Nucleus accumbens (tissue), 56 donors: ENCODE measurements around the gene PARD3B.

Experiments
- DNase-seq, 56 donors: peaks; one replicate each; lab custom pipeline; 2025; lab: John Stamatoyannopoulos, UW

The PARD3B gene

DNA sequence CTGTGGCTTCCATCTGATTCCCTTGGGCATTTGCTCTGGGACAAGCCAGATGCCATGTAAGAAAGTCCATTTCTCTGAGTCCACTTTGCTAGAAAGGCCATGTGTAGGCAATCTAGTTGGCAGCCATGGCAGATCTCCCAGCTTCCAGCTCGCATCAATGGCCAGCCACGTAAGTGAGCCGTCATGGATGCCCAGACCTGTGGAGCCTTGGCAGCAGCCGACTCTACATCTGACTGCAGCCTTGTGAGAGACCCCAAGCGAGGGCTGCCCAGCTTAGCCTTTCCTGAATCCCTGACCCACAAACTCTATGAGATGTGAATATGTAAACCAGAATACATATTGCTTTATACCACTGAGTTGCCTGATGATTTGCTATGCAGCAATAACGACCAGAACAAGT is 533.5 kb downstream of the PARD3B start:
- peak in 1 of 56 donors; percentile 2 for DNase-seq

DNA sequence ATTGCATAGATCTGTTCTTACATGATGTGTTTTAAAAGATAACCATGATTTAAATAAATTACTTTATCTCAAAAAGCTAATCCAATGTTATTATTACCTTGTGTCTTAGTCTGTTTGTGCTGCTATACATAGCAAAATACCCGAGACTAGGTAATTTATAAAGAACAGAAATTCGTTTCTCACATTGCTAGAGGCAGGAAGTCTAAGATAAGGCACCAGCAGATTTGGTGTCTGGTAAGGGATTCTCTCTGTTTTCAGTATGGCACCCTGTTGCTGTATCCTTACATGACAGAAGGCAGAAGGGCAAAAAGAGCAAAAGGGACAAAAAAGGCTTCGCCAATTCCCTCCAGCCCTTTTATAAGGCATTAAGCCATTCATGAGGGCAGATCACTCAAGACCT is 533.9 kb downstream of the PARD3B start:
- no peak for DNase-seq

DNA sequence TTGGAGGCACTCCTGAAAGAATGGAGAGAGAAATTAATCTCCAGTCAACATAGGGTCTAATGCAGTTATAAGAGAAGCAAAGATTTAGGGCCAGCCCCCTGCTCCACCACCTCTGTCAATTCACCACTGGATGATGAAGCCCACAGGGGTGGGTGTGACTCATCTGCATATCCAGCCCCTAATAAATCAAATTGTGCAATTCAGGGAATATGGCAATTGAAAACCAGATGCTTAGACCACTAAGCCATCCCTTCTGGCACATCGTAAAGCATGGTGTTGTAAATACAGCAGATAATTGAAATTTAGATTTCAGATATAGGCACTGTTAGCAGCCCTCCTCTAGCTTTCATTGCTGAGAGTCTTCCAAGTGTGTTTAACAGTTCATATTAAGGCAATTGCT is 541.4 kb downstream of the PARD3B start:
- no peak for DNase-seq

DNA sequence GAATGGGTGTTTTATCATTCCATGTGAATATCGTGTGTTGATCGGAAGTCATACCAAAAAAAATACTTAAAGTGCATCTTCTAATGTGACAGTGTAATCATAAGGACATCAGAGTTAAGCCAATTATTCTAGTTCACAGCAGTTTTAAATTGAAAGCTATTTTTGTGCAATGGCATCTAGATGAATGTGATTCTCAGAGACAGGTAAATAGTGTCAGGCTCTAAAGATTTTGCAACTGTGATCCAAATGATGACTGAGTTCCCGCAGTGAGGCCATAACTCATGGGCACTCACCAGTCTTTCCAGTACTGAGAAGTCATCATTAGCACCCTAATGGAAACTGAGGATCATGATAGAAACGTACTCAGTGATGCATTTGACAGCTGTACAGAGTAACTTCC is 542.6 kb downstream of the PARD3B start:
- DNase-seq: no peak

DNA sequence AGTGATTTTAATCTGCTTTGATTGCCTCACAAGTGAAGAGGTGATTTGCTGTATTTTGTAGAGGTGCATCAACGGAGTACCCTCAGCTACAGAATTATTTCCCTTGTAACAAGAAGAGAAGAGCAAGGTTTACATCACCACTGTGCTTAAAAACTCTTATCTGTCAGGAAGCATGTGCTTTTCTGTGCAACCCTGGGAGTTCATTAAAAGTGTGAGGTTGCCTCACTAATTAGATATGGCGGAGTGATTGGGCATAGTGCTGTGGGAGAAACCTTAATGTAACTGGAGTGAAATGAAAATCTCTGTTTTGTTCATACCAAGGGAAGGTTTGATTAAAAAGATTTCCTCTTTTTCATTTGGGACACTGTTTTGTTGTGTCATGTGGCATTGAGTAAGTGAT is 544.7 kb downstream of the PARD3B start:
- no peak for DNase-seq

DNA sequence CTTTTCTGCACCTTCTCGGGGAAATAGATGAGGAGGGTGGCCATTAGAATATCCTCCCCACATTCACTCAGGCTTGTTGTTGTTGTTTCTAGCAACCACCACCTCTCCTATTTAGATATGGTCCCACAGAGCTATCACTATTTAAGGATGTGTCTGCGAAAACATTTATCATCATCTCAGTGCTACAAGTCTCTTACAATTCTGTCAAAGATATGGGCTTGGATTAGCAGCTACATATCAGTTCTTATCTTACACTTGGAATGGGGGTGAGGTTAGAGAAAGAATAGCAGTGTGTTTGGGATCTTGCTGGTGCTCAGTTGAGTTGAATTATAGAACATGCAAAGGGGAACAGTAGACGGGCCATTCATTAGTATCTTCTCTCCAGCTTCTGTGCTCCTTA is 546.1 kb downstream of the PARD3B start:
- no peak for DNase-seq

DNA sequence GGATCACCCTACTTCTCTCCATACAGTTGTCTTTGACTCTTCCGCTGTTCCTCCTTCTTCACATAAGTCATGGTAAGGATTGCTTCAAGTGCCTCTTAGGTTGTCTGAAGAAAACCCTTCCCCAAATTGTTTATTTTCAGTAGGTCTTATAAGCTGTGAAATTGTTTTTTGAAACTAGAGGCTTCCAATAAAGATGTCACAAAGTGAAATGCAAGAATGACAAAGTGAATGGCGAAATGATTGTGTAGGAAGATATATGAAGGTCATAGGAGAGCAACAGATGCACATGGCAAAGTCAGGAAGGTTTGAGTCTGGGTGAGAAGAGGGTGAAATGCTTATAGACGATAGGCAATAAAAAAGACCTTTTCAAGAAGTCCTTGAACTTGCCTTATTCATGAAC is 548.8 kb downstream of the PARD3B start:
- DNase-seq: no peak

DNA sequence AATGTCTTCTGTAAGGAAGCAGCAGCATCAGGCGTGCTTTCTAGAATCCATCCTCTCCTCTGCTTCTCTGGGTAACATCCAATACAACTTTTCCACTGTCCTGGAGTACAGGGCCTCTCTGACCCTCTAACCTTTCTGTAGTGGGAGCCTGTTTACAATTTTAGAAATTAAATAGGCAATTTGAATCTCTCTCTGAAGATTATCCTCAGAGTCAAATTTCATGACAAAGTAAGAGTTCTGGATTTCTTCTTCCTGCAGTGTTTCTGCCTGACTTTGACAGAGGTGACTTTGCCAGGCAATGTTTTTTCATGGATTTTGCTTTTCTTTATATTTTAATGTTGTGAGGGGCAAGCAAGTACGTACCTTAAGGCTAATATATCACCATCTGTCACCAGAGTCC is 558.4 kb downstream of the PARD3B start:
- DNase-seq: no peak

DNA sequence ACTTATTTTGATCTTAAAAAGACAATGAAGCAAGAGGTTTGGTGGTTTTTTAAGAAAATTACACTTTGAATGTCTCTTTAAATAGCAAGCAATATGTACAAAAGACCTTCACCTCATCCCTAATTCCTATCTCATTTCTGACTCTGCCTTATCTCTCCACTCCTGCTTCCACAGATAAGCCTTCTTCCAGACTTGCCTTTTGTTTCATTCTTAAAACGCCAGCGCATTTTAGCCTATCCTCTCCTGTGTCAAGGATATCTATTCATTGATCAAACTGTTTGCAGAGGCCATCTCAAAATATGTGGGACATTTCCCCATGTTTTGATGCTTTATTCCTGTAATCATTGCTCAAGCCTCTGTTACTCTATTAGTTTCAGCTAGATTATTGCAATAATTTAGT is 562.5 kb downstream of the PARD3B start:
- no peak for DNase-seq

DNA sequence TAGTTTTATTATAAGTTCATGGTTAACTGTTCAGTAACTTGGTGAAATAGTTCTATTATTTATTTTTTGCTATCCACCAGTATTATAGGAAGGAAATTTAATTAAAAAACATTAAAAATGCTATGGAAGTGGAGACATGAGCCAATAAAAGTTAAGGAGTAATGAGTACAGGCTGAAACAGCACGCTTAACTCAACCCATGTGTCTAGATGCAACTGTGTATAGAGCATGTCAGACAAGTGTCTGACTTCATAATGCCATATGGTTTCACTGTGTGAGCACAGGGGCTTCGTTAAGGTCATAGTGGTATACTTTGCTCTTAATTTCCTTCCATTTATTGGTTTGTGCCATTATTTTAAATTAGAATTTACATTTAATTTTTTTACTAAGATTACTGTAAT is 570.2 kb downstream of the PARD3B start:
- no peak for DNase-seq

DNA sequence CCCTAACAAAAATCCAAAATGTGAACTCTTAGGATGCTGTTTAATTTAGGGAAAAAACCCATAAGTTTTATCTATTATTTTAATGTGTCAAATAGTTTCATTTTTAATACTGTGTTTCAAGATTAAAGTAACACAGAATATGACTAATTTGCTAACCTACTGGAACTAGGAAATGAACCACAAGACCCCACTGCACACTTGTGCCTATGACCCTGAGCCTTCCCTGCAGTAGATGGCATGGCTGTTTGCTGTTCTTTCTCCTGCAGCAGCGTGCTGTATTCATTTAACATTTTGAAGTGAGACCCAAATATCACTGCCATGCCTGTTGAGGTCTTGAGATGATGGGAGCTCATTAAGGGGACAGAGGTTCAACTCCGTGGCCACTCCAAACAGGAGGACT is 571.9 kb downstream of the PARD3B start:
- no peak for DNase-seq

DNA sequence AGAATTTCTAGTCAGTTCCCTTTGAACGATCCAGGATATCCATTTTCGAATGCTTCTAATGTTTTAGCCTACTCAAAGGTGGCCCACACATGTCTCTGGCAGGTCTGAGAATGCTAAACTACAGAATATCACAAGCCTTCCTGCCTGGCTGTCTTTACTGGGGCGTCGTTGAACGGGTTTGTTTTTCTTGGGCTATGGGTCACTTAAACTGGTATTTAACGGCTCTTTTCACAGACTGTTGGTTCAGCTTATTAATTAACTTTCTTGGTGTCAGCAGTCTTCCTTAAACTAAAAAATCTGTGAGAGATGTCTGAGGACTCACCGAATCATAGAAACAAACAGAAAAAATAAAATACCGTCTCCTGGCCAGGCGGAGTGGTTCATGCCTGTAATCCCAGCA is 573.9 kb downstream of the PARD3B start:
- no peak for DNase-seq

DNA sequence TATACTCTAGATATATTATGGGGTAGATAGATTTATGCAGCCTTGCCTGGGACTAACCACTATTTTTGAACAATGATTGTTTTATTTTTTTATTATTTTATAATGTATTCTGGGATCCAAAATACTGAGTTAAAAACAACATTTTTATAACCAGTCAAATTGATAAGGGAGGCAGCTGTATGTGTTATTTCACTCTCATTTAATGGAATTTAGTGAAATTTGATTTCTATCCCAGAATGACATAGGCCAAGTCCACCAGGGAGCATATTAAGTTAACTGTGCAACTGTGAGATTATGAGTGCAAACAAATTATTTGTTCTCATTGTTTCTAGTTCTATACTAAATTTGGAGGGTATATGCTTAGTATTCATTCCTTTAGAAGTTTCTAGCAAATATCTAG is 583.5 kb downstream of the PARD3B start:
- no peak for DNase-seq

DNA sequence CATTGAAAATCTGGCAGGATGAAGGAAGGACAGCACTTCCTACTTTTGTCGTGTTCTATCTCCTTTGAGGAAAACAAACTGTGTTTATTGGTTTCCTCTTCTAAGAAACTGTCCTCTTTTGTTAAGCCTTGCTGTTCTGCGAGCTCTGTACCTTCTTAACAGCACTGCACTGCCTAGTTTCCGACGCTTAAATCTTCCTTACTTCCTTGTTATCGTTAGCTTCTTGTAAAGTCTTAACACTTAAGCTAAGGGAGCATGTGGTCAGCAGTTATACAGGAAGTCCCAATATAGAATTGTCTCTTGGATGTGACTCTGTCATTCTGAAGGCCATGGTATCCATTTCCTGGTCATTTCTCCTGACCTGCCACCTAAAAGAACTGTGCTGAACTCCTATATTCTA is 584.3 kb downstream of the PARD3B start:
- DNase-seq: no peak

DNA sequence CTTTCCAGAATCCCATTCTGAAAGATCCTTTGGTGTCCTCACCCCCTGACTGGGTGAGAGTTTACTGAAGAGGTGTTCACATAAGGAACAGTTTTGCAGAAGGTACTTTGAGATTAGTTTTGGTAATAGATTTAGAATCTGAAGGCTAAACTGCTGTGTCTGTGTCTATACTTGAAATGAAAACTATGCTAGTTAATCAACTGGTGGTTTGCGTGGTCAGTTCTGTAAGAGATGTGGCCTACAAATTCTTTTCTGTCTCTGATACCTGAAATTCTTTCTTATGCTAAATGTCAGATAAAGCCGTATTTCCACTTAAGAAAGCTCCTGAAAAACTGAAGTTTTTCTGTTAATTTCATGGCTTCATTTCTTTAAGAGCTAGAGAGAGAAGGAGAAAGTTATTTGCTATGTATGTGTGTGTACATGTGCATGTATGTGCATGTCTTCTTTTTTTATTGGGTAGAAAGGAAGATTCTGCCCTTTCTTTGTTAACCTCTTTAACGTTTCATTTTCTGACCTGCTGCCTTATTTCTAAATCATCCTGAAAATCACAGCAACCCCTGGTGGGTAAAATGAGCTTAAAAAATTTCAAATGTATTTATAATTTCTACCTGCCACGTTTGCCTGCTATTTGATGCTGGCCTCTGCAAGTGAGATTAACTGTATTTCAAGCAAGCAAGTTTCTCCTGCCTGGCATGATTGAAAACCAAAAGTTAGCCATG is 585.0 kb downstream of the PARD3B start:
- DNase-seq: no peak

DNA sequence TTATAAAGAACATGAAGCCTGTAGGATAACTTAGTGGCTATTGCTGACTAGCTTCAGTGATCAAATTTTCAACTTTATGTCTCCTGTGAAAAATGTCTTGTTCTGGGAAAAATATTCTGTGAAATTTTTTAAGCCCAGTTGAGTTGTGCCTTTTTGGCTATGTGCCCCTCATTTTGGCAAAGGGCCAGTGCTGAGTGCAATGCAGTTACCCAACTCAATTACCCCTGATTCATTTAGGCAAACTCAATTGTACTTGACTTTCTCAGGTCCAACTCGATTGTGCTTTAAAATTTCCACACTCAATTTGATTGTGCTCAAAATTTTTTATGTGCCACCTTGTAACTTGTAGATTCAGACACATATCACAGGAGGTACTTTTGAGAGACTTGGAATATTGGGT is 588.3 kb downstream of the PARD3B start:
- DNase-seq: peak in 3 of 56 donors; percentile 3 to 24 (median 6)

DNA sequence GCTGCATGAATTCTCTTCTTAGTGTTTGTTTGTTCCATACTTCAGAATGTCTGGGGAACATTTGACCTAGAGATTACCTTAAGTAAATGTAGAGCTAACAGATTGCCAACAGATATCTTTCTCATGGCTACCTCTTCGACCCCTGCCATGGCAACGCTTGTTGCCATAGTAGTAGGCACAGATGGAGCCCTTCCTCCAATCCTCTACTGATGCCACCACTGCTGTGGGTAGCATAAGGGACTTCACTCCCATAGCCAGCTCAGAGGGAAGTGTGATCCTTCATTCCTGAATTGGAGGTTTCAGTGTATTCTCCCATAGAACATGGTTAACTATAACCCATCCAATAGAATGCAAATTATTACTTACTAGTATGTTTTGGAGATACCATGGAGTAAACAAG is 593.5 kb downstream of the PARD3B start:
- no peak for DNase-seq

DNA sequence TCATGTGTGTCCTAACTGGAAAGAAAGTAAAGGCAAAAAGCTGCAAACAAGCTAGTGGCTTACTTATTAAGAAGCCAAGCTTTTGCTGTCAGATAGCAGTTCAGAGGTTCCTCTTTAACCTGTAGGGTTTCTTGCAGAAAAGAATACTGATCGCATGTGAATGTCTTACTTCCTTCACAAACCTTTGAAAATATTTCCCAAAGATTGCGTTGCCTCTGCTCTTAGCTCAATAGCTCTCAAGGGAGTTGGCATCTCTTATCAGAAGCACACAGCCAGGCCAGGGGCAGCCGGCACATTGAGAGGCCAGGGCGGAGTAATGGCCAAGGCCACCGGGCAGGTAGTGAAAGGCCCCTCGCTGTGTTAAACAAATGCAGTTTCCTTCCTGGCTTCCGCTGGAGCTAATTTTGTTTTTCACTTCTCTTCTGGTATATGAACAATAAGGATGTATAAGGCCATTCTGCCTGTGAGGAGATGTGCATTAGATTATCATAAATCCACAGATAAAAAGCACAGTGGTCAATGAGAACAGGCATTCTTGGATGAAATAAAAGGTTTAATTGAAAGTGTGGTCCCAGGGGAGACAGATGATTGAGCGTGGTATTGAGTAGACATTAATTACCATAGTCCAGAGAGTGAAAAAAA is 594.7 kb downstream of the PARD3B start:
- no peak for DNase-seq

DNA sequence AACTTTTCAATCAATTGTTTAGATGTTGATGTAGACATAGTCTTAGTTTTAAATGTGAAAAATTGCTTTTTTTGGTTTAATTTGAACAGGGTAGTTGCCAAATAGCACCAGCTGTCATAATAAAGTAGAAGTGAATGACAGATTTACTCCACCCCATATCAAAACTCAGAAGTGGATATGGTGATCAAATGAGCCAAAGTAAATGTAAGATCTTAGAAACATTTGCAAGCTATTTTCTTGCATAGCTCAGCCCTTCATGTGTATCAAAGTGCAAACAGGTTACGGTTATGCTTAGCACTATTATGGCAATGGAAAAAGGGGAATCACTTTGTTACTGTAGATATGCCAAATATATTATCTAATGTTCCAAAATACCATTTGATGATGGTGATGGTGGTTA is 596.1 kb downstream of the PARD3B start:
- no peak for DNase-seq

DNA sequence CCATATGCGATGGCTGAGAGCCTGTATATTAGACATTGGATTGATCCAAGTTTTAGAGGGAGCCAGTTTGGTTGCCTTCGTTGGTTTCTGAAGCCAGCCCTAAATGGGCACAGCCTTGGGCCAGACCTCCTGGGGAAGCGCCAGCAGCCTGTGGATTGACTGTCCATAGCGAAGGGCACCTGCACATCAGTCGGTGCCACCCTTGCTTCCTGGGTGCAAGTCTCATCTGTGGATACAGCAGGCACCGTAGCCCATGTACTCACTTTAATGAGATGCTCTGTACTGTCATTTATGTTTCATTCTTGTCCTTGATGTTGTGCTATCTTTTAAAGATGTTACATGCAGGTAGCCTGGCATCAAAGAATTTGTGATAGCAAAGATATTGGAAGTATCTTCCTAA is 600.6 kb downstream of the PARD3B start:
- DNase-seq: no peak

DNA sequence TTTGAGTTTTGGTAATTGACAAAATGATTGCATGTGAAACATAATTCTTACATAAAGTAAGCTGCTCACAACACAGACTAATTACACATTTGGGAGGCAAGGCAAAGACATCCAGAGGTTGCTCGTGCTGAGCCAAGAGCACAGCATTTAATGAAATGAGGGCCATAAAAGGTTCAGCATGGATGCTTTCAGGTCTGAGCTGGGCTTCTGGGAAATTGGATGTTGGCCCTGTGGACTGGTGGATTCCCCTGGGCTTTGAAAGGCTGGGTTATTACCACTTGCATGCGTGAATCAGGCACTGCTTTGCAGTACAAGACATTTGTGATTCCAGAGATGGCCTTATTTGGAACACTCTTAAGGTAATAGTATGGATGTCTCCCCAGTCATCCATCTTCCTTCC is 603.5 kb downstream of the PARD3B start:
- DNase-seq: no peak

DNA sequence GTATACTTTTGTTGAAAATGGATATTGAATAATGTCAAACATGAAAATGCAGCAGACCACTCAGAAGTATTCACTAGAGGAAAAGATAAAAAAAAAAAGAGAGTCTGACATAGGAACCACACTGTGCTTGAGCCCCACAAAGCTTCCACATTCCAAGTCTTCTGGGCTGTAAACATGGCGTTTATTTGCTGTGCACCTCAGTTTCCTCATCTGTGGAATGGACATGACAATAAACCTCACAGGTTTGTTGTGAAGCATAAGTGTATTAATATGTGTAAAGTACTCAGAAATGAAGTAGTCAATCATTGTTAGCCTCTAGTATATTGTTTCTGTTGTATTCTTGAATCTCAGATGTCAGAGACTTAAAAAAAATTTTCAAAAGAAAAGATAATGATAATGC is 611.2 kb downstream of the PARD3B start:
- no peak for DNase-seq

DNA sequence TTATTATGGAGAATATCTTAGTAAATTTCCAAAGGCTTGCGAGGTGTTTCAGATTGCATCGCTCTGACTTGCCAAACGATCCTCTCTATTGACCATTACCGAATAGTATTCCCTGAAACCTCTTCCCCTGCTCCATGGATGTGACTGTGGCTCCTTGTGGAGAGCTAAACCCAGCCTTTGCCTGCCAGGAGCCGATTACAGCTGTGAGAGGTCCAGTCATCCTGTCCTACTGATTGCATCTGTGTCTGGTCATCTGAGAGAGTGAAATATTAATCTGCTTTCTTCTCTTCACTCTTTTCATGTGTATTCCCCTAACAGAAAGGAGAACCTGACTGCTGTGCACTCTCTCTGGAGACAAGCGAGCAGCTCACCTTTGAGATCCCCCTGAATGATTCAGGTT is 613.1 kb downstream of the PARD3B start:
- no peak for DNase-seq
